Hematopoietic multipotent progenitor cell treated with erythropoietin and hydrocortisone succinate and interleukin-3 and kit ligand, for 17 days (in vitro differentiated cells): ENCODE results near the gene ARL10.
"Not testable (repeated sequence)": the region's sequence is repeated elsewhere in the genome, so short reads cannot be mapped to it uniquely, and the experiment has no call there.

Experiments used
- DNase-seq: peaks from one replicate; pipeline ENCODE4 v3.0.0-alpha.2; 2015; ENCODE audit warnings: low spot score

ARL10 gene

DNA sequence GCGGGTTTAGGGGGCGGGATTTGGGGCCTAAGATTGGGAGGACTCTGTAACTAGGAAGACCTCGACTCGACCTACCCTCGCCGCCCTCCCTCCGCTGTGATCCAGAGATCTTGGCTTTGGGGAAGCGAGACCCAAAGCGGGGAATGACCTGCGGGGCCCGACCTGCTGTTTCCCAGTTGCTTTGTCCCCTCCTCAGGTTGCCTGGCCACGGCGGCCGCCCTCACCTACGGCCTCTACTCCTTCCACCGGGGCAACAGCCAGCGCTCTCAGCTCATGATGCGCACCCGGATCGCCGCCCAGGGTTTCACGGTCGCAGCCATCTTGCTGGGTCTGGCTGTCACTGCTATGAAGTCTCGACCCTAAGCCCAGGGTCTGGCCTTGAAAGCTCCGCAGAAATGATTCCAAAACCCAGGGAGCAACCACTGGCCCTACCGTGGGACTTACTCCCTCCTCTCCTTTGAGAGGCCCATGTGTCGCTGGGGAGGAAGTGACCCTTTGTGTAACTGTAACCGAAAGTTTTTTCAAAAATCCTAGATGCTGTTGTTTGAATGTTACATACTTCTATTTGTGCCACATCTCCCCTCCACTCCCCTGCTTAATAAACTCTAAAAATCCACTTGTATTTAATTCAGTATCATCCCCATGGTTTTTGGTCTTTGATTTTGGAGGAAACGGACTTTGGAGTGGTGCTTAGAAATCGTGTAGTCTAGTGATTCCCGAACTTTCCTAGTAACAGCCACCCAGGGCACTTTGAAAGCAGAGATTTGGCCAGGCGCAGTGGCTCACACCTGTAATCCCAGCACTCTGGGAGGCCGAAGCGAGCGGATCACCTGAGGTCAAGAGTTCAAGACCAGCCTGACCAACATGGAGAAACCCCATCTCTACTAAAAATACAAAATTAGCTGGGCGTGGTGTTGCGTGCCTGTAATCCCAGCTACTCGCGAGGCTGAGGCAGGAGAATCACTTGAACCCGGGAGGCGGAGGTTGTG is 24.1 kb downstream of the ARL10 start:
- no peak for DNase-seq

DNA sequence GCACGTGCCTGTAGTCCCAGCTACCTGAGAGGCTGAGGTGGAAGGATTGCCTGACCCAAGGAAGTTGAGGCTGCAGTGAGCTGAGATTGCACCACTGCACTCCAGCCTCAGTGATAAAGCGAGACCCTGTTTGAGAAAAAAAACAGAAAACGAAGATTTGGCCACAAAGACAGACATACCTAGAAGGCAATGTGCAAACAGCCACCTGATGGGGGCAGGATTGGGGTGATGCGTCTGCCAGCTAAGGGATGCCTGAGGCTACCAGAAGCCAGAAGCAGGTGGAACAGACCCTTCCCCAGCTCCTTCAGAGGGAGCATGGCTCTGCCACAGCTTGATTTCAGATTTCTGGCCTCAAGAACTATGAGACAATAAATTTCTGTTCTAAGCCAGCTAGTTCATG is 26.2 kb downstream of the ARL10 start:
- no peak for DNase-seq

DNA sequence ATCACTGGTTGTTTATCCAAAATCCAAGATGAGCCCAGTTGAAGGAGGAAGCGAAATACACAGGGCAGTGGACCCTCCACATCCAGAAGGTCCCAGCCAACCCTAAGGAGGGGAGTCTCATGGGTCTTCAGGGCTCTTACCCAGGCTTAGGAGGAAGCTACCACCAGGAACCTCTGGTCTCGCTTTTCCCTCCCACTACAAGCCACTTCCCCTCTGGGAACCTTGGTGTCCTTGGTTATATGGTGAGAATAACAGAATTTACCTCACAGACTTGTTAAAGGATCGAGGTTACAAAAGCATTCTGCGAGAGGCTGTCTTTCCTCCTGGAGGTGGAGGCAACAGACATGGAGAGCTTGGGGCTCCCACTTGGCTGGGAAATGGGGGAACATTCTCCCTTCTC is 26.7 kb downstream of the ARL10 start:
- DNase-seq: no peak

DNA sequence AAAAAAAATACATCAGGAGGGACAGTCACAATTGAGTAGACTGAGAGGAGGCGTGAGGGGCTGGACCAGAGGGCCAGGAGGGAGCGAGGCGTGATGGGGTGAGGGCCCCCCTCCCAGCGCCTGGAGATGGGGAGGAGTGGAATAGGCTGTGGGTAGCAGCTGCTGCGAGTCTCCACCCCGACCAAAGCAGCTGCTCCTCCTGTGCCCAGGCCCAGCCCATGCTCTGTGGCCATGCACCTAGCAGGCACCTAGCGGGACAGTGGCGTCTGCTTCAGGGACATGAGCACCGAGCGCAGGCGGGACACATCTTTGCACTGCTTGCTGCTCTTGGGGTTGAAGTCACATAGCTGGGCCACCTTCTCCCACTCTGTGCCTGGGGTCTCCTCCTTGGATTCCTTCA is 27.2 kb downstream of the ARL10 start:
- DNase-seq: no peak

DNA sequence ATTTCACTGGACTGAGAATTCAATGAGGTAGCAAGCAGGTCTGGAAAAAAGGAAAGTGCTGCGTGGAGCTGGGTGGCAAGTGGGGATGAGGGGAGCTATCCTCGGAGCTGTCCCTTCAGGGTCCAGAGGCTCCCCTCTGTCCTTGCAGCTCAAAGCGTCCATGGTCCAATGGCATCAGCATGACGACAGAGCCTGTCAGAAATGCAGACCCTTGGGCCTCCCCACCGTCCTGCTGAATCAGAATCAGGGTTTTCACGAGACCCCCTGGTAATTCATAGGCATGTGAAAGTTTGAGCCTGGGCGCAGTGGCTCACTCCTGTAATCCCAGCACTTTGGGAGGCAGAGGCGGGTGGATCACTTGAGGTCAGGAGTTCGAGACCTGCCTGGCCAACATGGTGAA is 28.8 kb downstream of the ARL10 start:
- DNase-seq: no peak

DNA sequence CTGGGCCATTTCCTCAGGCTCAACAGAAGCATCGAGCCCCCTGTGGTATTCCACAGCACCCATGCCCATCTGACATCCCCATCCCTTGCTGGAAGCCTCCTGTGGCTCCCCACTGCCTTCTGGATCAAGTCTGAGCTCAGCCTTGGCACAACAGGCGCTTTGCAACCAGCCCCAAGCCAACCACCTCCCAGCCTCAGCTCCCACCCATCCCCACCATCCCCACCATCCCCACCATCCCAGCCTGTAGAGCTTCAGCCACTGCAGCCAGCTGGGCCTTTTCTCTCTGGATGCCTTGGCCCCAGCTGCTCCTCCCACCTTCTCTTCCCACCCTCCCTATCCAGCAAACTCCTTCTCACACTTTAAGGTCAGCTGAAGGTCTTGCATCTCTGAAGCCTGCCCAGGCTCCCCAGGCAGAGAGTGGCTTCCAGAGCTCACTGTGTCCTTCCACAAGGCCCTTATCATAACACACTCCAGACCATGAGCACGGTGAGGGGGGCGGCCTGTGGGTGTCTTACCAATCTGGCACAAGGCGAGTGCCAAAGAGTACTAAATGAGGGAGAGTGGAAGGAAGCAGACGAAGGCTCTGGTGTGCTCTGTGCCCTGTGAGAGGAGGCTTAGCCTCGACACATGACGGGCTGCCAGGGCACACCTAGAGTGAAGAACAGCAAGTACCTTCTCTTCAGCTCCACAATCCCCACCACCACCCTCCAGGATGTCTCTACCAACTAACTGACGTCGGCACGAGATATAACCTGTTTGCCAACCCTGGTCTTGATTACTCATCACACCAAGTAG is 29.8 kb downstream of the ARL10 start:
- no peak for DNase-seq

DNA sequence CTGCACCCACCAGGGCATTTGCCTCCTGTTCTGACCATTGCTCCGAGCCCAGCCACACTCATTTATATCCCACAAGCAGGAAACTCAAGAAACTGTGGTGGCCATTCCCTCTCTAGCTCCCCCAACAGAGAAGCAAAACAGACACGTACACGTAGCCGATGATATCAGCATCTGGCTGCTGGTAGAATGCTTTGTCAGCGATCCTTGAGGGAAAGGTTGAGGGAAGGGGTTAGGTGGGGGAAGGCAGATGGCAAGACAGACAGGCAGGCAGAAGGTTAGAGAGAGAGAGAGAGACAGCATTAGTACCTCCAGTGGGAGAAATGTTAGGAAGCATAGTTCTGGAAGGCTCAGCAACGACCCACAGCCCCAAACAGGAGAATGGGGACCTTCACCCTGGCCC is 31.0 kb downstream of the ARL10 start:
- no peak for DNase-seq

DNA sequence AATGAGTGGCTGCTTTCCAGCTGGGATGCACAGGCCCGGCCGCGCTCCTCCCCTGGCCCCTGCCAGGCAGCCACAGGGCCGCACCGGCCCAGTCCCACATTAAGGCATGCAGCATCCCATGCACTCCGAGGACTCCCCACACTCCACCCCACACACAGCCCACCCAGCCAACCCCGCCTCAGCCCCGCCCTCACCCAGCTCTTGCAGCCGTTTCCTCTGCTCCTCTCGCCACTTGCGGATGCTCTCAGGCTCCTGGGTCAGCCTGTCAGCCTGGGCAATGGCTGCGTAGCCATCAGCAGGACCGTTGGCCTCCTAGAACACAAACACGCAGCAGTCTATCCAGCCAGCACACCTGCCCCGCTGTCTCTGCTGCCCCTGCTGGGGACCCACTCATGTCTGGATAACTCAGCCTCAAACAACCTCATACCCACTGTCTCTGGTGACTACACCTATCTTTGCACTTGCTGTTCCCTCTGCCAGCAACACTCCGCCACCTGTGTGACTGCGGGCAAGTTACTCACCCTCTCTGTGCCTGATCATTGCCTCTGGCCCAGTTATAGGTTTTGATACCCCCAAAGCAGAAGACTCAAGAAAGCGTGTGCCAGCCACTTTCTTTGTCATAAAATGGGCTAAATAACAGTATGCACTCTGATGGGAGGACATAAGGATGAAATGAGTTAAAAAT is 32.6 kb downstream of the ARL10 start:
- no peak for DNase-seq

DNA sequence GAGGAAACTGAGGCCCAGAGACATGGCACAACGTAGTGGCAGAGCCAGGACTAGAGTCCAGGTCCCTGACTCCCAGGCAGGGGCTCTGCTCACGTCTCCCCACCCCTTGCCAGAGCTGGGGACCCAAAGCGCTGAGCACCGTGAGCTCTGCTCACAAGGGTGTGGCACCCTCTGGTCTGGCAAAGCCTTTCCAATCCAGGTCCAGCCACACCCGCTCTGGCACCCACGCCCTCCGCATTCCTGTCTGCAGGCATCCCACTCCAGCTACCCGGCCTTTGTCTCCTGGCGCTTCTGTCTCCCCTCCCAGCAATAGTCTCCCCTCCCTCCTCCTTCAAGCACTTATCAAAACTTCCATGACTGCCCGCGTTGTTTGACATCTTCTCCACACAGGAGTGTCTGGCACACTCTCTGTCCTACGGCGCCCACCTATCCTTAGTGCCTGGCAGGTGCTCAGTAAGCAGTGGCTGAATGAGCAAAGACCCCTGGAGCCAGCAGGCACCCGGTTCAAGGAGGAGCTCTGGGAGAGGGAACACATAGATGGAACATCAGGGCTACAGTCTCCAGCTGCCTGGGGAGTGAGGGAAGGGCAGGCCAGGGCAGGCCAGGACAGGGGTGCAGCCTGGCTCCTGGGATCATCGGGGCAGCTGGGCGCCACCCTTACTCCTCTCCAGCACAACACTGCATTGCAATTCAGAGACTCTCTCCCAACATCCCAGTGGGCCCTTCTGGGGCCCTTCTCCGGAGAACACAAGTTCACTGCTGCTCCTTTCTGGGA is 35.3 kb downstream of the ARL10 start:
- DNase-seq: no peak

DNA sequence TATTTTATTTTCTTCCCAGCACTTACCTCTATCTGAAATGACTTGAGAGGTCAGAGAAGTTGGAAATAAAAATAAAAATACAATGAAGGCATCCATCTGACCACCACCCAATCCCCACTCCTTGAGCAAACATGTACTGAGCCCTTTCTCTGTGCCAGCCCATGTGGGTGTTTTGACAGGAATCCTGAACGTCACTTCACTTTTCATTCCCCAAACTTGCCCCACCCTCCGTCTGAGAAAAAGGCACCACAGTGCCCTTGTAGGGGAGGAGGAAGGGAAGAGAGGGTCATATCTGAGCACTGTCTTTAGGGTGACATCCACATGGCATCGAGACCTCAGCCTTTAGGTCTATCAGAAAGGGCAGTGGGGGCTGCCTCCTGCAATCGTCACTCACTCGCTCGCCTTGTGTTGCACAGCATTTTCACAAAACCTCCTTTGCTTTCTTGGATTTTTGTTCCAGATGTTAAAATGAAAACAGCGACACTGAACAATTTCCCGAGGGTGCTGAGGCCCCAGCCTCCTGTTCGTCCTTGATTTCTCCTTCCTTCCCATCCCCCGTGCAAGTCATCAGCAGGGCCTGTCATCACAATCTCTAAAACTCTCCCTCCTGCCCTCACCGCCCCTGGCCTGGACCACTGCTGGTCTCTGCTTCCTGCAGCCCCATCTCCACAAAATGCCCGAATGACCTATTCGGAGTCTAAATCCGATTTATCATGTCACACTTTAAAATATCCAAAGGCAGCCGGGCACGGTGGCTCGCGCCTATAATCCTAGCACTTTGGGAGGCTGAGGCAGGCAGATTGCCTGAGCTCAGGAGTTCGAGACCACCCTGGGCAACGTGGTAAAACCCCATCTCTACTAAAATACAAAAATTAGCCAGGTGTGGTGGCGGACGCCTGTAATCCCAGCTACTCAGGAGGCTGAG is 36.3 kb downstream of the ARL10 start:
- no peak for DNase-seq

DNA sequence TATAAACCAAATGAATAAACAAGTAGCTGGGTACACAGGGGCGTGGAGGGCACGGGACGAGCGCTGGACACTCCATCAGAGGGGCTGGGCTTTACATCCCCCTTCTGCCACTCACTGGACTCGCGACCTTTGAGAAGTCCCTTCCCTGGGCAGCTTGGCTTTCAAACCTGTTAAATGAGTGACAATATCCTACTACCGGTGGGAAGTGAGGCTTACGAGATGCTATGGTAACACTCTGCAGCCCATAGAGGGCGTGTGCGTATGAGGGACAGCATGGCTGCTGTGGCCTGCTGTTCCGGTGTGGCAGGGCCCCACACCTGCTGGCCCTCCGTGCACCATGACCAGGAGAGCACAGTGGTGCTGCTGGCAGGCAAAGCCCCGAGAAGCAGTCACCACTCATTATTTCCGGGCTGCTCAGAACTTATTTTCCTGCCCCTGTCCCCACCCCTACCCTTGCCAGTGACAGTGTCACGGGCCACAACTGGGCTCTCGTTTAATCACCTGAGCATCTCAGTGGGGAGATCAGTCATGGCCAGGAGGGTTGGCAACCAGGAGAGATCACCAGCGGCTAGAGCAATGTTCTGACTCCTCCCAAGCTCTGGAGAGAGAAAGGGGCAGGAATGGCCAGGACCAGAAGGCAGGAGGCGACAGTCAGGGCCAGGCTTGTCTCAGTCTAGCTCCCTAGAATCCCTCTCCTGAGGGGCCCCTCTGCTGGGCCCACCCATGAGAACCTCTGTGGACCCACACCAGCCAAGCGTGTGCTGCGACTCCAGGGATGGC is 40.6 kb downstream of the ARL10 start:
- DNase-seq: no peak

DNA sequence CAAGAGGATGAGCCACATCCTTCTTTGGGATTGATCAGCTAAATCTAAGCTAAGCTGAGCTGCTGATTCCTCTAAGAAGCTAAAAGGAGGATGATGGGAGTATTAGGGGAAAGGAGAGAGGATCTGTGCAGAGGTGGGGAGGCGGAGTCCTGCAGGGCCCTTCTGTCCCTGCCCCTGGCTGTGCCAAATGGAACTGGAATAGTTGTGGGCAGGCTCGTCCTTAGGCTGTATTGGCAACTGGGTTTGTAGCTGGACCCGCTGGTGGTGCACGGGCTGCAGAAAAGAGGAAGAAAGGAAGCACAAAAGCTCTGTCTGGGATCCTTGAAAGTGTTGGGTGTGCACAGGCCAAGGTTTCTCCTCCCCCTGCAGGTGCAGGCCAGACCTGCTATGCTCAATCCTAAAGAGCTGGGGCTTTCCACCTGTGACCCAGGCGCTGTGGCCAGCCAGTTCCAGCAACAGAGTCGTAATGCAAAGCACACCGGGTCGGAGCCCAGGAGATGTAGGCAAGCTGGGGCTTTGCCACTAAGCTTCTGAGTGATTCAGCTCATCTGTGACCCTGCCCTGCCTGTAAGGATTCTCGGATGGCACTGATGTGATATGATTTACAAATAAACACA is 41.3 kb downstream of the ARL10 start:
- DNase-seq: no peak

DNA sequence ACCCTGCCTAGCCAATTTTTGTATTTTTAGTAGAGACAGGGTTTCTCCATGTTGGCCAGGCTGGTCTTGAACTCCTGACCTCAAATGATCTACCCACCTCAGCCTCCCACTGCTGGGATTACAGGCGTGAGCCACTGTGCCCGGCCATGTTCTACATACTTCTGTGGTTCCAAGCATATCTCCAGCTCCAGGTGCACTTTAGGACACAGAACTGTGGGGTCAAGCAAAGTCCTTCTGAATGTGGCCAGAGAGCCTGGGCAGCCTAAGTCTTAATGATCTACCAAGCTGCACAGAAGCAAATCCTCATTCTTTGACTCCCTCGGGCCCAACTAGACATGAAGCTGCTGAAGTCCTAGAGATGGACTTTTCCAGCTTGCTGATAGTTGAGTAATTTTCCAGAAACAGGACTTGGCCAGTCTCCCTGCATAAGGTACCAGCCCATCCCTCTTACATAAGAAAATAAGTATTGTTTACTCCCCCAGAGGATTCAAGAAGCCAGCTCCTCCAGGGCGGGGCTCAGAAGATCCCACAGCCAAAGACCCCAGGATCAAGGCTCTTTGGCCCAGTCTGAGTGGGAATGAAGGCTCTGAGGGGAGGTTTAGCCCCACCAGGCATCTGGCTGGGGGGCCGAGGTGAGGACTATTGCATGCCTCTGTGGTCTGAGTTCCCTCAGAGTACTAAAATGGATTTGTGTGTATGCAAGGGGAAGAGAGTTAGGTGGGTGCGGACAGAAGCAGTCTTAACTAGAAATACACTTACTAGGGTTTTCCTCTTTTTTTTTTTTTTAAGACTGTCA is 42.4 kb downstream of the ARL10 start:
- DNase-seq: no peak

DNA sequence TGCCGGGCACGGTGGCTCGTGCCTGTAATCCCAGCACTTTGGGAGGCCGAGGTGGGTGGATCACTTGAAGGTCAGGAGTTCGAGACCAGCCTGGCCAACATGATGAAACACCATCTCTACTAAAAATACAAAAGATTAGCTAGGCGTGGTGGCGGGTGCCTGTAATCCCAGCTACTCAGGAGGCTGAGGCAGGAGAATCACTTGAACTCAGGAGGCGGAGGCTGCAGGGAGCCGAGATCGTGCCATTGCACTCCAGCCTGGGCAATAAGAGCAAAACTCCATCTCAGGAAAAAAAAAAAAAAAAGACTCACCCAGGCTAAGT is 42.9 kb downstream of the ARL10 start:
- not testable (repeated sequence) for DNase-seq

DNA sequence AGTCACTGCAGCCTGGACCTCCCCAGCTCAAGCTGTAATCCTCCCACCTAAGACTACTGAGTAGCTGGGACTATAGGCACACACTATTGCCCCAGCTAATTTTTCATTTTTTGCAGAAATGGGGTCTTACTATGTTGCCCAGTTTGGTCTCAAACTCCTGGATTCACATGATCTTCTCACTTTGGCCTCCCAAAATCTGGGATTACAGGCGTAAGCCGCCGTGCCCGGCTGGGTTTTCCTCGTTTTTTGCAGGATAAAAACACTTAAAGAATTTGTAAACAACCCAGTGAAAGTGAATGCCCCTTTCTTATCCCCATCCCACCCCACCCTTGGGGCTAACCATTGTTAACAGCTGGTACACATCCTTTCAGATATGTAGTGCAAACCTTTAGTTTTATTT is 43.3 kb downstream of the ARL10 start:
- no peak for DNase-seq

DNA sequence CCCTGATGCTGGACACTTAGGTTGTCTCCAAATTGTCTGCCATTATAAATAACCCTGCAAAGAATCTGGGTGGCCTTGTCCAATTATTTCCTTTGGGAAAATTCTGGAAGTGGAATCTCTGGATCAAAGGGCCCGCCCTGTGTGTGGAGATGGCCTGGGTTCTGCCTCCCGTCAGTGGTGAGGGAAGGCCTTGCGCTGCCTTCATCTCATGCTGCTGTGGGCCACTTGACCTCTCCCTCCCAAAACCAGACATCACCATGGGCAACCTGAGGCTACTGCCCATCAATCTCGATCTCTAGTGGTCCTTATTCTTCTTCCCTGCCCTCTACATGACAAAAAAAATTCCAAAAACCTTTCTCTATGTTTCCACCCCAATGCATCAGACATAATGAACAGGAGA is 44.5 kb downstream of the ARL10 start:
- no peak for DNase-seq

DNA sequence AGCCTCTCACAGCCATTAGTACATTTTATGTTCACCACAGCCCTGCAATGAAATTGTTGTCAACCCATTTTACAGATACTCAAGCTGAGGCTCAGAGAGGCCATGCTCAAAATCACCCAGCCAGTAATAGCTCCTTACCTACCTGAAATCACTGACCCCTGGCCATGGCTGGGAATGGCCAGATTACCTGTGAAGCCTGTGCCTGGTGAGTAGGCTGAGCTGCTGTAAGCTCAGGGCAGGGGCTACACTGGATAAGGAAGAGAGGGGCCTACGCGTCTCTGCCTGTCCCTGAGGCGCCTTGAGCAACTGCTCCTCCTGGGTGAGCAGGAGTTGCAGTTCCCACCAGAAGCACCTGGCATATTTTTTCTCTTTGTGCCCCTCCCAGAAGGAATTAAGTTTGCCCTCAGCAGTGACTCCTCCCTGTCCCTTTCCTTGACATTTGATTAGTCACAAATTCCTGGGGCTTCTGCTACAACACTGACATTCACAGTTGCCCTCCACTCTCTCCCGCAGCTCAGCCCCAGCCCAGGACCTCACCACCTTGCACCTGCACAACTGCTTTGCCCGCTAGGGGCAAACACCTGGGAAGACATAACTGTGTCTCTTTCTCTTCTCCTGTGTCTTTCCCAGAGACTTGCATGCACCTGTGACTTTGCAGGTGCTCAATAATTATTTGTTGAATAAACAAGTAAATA is 45.3 kb downstream of the ARL10 start:
- no peak for DNase-seq
